Anterior cingulate cortex (tissue), 58 donors: ENCODE measurements around the gene NAV2.

Experiments
- DNase-seq, 58 donors: peaks; one replicate each; lab custom pipeline; 2025; lab: John Stamatoyannopoulos, UW

Gene NAV2

DNA sequence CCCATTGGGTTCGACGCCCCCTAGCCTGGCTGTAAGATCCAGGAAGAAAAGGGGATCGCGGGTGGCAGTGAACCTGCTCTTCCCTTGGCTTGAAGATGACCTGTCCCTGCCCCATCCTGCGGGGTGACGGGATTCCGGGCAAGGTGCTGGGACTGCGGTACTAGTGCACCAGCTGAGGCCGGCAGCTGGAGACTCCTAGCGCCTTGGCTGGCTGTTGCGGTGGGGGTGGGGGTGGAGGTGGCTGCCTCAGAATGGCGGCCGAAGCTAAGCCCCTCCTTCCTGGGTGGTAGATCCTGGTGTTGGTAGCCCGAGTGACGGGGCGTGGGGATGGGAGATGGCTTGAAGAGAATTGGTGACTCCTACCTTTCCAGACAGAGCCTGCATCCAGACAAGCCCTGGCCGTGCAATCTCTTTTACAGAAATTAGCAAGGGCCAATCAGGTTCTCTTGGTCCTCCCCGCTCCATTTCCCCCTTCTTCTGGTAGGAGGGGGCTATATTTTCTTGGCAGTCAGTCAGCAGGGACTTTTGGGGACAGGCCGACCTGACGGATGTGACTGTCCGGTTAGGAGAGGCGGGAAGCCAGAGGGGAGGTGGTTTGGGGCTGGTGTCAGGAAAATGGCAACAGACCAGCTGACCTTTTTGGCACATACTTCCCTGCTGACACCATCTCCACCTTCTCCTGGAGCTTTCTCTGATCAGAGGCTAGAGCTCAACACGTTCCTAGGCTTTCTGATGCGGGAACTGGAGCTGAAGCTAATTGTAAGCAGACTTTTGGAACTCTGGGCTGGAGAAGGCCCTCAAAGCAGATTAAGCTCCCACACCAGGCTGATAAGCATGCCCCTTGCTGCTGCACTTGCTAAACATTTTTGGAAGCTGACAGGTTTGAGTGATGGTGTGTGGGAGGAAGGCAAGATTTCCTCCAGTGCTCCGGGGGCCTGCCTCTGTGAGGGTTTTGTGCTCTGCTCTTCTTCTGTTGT, 2.0 kb downstream of the NAV2 start:
- peak in 44 of 58 donors; percentile 21 to 80 (median 58) for DNase-seq

DNA sequence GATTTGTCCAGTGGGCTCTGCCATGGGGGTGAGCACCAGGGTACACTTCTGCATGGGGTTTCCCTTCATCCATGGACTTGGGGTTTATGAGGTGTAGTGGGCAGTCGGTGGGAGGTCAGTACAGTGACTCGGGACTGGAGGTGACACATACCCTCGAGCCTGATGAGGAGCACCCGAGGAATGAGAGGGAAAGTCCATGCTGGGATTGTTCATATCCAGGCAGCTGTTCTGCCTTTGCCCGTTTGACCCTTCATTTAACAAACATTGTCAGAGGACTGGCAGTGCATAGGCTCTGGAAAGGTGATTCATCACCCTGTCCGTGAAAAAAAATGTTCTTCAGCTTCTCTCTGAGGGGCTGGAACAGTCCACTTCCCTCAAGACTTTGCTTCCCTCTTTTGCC, 2.7 kb downstream of the NAV2 start:
- no peak for DNase-seq

DNA sequence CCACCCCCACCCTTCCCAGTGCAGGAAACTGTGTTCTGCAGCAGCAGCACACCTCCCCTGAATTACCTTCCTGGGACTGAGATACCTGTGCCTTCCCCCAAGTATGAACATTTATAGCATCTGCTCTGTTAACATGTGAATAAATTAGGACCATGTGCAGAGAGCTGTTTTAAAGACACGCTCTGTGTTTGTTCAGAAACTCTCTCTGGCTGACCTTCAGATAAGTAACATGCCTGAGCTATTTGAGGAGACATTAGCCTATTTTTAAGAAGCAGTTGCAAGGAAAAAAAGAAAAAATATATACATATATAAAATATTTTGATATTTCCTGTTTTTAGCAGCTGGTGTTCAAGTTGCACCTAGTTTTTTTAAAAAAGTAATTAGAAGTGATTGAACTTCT, 5.4 kb downstream of the NAV2 start:
- DNase-seq = no peak

DNA sequence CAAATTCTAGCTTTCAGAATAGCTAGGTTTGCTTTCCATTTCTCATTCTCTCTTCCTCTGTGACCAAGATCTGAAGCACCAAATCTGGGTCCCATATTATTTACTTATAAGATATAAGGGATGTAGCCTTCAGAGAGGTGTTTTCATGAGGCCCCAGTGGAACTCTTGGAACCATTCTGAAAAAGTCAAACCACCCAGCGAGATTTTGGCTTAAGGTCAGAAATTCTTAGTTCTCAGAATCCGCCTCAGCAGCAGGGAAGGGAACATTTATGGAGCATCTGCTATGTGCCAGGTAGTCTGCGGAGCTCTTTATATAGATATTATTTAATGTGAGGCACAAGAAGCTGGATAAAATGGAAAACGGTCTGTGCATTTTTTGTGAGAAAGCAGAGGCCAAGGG, 6.3 kb downstream of the NAV2 start:
- DNase-seq = no peak

DNA sequence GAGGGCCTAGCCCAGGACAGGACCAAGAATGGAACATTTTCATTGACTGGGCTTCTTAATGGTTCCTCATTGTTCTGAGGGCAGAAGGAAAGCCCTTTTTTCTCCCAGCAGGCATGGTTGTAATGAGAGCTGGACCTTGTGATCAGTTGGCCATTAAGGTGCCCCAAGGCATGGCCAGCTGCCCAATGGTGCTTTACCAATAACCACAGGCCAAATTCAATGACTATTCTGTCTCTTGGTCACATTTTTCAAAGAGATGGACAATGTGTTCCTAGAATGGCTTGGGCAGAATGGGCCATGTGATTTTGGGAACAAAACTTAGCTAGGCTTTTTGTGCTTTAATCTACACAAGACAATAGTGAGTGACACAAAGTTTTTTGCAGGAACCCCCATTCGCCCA, 7.3 kb downstream of the NAV2 start:
- DNase-seq = peak in 40 of 58 donors; percentile 11 to 85 (median 52)

DNA sequence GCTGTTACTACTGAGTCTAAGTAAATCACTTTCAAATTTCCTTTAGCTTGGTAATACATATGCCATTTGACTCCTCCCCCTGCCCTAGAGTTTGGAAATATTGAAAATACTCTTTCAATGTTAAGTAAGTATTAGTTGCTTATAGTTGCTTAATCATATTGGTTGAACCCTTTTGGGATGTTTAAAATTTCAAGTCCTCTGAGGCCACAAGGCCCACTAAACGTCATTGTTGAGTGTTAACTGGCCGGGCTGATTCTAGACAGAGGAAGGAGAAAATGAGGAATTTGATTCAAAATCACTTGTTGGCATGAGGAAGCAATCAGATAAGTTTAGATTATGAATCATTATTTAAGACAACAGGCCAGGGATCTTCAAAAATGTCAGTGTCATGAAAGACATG, 8.5 kb downstream of the NAV2 start:
- no peak for DNase-seq

DNA sequence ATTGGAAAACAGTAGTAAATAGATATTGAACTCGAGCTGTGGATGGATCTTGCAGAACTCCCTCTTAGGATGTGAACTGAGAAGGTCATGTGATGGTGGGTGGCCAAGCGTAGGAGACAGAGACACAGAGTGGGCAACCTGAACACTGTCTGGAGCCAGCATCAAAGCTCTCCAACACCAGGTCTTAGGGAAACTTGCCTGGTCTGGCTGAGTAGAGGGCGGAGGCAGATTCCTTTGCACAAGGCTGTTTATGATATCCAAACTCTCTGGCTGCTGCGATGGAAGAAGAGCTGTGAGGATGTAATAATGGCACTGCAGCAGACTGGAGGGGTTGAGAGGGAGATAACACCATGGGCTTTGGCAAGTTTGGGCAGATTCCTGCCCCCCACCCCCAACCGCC, 10.1 kb downstream of the NAV2 start:
- DNase-seq = no peak

DNA sequence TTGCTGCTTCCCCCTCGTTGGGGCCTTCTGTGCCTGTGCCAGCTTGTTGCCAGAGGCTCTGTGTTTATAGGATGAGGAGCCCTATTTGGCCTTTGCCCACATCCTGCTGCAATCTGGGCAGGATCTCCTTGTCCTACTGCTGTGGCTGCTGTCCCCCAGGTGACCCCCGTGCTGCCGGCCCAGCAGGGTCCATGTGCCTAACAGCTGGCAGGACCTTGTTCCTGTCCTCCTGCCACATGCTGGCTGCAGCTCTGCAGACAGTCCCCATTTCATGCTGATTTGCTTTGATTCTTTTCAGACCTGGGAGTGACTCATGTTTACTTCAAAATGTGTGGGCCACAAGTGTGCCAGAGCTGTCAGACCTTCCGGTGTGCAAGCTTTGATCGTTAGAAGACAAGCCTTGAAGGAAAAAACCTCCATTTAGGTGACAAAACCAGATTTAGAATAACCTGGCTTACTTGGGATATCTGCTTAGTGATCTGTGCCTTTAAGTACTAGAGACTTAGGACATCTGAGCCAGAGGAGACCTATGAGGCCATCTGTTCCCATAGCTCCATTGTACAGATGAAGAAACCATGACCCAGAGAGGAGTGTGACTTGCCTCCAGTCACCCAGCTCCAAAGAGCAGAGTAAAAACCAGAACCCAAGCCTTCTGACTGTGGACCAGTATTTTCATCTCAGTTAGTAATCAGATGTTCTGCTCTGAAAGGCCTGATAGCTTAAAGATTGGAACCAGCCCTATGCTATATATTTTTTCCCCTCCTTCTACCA, 11.1 kb downstream of the NAV2 start:
- peak in 12 of 58 donors; percentile 13 to 69 (median 32) for DNase-seq

DNA sequence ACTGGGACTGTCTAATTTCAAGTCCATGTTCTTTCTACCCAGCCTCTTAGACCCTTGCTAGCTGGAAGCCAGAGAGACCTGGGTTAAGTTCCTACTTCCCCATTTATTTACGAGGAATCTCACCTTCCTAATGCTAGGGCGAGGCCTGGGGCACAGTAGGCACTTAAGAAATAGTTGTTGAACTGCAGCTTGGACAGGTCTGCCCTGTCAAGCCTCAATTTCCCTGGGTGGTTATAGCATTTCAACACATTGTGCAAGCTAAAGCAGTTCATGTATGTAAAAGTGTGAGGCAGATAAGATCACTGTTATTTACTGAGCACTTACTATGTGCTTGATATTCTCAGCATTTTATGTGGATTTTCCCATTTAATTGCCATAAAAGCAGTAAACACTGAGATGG, 12.1 kb downstream of the NAV2 start:
- DNase-seq = no peak

DNA sequence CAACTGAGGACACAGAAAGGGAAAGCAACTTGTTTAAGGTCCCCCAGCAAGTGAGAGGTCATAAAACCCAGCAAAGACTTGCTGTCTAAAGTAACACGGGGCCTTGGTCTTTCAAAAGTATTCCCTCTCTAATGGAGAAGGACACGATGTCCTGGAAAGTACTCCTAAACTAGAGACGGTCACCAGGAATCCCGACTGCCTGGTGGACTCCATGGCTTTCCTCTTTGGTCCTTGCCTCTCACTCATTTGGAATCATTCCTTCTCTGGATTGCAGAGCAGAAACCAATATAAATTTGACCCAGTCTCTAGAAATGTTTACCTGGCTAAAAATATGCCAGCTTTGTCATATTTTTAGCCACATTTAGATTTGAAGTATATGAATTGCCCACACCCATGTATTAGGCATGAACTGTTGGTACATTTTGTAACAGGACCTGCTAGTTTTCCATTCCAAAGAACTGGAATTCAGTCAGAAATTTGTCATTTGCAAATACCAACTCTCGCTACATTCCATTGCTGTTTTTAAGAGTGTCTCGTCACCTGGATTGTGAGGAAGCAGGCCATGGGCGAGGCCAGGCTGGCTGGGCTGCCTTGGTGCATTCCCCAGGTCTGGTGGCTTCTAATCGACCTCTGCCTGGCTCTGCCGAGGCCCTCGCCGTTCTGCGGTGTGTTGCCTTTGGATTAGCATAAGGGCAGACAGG, 12.9 kb downstream of the NAV2 start:
- no peak for DNase-seq

DNA sequence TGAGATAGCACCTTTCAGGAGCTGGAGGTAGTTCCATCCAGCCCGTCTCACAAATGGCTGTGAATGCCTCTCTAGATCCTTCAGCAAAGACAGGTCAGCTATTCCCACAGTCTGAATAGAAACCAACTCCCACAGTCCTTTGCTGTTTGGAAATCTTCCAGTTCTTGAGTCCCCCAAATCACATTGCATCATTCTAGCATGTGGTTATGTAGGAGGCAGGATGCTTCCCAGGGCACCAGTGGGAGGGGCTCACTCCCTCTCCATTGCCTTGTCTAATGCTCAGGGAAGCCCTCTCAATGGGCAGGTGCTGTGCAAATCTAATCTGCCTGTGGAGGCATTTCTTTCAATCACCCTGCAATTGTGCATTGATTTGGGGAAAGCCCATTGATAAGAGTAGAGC, 14.6 kb downstream of the NAV2 start:
- peak in 12 of 58 donors; percentile 12 to 50 (median 29) for DNase-seq

DNA sequence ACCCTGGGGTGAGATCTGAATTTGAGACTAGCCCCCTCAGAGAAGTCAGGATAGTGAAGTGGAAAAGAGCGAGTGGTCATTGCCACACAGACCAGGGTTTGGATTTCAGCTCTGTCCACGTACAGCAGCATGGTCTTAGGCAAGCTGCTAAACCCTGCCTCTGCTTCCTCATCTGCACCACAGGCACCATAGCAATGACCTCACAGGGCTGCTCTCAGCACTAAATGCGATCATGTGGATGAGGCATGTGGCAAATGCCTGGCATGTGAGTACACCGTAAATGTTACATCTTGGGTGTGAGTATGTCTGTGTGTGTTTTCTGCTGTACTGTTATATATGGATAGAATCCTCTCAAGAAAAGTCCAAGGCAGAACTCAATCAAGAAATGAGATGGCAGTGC, 15.8 kb downstream of the NAV2 start:
- peak in 1 of 58 donors; percentile 16 for DNase-seq

DNA sequence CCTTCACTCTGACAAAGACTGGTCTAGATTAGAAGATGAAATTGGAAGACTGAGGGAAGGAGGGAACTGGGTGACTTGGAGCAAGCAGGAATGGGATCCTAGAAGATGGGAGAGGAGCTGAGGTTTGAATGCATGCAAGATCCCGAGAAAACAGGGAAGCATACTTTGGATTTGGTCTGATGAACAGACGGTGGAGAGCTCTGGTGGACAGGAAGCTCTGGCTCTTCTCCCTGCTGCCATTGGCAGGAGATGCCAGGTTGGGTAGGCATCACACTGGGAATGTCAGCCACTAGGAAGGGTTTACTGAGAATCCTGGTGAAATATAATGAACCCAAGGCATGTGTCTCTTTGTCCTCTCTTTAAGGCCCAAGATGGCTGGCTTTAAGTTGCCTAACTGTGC, 16.5 kb downstream of the NAV2 start:
- DNase-seq = no peak

DNA sequence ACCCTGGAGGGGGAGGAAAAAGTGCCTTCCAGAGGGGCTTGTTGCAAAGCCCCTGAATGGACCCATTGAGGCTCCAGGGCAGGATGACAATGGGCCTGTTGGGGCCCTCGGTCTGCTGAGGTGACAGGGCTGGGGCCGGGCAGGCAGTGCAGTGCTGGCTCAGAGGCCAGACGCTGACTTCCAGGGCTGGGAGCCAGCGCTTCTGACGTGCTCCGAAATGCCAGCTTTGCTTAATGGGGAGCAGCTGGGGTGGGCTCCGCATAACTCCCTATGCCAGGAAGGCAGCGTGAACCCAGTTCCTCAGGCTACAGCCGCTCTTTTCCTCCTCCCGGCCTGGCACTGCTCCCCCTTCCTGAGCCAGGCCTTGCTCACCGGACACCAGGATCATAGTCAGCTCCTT, 17.7 kb downstream of the NAV2 start:
- peak in 49 of 58 donors; percentile 22 to 81 (median 60) for DNase-seq

DNA sequence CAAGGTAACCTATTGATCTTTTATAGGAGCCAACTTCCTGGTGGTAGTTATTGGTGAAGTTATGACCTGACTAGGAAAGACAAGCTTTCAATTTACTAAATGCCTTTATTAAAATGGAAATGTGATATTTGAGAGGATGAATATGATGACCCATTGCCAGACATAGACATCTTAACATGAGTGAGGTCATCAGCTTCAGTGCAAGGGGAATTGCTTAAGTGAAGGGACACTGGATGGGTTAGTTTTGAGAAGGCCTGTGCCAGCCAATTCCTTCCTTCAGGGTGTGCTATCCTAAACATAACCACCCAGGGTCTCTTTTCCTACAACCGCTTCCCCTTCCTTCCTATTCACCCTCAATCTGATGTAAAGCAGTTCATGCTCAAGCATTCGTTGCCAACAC, 21.5 kb downstream of the NAV2 start:
- no peak for DNase-seq

DNA sequence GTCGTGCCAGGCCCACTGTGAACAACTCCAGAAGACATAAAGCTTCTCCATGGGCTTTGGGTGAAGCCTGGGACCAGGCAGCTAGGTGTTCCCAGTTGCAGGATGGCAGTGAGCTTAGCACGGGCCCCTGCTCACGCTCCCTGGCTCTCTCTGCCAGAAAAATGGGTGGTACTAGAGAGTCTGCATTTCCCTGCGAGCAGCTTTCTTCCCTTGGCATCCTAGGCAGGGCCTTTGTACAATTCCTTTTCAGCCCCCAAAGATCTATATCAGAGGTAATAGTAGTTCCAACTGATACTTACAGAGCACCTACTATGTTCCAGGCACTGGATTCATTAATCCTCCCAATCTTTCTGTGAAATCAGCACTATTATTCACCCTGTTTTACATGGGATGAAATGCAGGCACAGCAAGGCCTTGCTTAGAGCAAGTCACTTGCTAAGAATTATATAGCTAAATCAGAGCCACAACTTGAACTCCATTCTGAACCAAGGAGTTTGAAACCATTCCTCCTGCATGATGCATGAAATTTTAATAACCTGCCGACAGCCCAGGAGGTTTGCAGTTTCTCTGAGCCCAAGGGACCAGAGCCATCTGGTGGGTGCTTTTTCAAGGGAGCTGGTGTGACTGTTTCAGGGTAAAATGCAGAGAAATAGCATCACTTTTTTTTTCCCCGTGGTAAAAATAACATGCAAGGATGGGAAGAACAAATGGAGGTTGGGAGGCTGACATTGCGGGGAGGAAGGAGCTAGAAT, 22.7 kb downstream of the NAV2 start:
- DNase-seq = peak in 28 of 58 donors; percentile 10 to 68 (median 36)

DNA sequence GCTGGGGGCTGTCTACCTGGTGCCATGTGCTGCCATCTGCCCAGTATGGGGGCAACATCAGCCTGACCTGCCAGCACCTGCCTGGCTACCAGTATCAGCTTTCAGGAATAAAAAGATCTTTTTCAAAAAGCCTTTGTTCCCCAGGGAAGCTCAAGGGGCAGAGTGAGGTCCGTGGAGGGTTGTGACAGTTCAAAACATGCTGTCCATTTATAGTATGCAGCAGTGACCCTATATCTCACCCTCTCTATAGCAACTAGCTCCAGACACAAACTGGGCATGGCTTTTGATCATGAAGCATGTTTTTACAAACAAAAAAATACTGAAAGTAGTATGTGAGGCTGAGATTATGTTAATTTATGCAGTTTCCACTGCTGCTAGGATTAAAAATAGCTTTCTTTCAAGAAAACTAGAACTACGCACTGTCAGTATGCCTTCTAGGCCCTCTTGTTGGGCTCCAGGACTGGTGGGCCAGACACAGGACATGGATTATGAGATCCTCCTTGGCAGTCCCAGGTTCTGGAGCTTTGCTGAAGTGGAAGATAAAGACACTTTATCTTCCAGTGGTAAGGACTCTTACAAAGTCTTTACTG, 23.4 kb downstream of the NAV2 start:
- DNase-seq = peak in 1 of 58 donors; percentile 11

DNA sequence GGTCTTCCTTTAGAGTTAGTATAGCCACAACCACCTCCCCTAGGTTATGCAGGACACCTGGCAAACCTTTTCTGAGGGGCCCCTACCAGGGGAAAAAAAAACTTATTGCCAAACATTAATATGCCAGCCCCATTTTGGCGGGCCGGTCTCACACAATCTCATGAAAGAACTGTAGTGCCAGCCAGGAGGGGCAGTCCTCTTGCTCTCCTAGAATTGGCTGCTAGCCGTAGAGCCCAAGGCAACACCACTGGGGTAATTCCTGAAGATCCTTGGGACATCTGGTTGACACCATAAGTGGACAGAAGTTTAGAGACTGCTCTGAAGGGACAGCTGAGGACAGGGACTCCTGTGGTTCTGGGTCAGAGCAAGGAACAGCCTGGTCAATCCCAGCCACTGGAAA, 24.2 kb downstream of the NAV2 start:
- DNase-seq = no peak

DNA sequence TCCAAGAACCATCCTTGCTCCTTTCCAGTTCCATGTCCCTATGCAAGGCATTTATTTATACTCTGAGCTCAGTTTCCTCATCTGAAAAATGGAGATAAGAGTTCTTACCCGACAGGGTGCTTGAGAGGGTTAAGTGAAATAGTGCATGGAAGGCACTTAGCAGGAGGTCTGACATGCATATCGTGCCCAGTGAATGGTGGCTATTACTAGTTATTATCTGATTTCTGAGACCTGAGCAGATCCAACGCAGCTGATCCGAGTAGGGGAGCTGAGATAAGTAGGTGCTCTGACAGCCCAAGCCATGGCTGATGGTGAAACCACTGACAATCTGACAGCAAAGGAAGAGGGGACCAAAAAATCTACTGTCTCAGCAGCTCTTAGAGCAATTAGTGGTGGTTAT, 24.9 kb downstream of the NAV2 start:
- DNase-seq = no peak

DNA sequence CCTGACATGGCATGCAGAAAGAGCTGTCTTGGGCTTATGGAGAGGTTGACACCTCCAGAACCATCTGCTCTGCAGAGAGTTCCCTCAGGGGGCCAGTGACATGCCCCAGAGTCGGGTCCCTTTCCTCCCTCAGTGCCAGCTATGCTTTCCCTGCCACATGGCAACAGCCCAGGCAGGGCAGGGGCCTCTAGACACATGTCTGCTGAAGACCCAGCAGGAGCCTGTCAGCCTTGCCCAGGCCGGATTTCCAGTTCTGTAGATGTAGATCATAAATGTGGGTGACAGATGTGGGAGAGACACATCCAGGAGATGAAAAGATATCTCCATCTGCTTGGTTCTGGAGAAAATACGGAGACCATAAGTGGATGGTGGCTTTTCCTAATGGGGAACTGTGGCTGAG, 25.5 kb downstream of the NAV2 start:
- DNase-seq = no peak
